ENCODE data around the gene PTGIR. TPM values are rescaled to one million over a fixed set of nuclear protein-coding genes. Genes with fewer than 3 reads are reported as not detected.

PTGIR gene
- total and polyA plus RNA-seq, 4 donors, result 7.8 to 37.0 (median 11.4) TPM

- Histone ChIP-seq H3K36me3 (ENCODE audit: control insufficient read depth in 4 of 4, insufficient read depth in 4 of 4, low read length in 4 of 4) (peaks cover 0 to 27% (median 9%) of the 10 kb centered on the region in 4 donors), H3K9ac (ENCODE audit: insufficient read depth in 1 of 2, low read length in 2 of 2) (peak overlapping the region in 1 of 2 donors; percentile 13), H3K9me3 (ENCODE audit: control insufficient read depth in 4 of 4, insufficient read depth in 3 of 4, low read length in 3 of 4) (no peaks in the 10 kb centered on the region), H3K27me3 (ENCODE audit: control insufficient read depth in 3 of 3, insufficient read depth in 3 of 3, low read length in 2 of 3) (peaks cover 0 to 4% (median 2%) of the 10 kb centered on the region in 3 donors), H3K4me3 (no peak overlapping the region), H3K4me1 (ENCODE audit: control insufficient read depth in 5 of 5, insufficient read depth in 5 of 5, low read length in 5 of 5) (peaks cover 0 to 26% (median 3%) of the 10 kb centered on the region in 5 donors), H3K27ac (ENCODE audit: low read depth in 1 of 2, low read length in 1 of 2) (no peak overlapping the region)
- TF ChIP-seq CTCF (IDR thresholded peaks at IDR 0.05; ENCODE audit: control extremely low read depth, extremely low read depth), result no peak
- no peak for DNase-seq
- 95 to 97% methylated on average over 5 of the region's 5 CpGs for WGBS, 2 donors
- no peak for ATAC-seq (ENCODE audit: insufficient read depth, low FRiP score)
Observed at GRCh38 chr19:46656541-46656940, 31.7 kb upstream of the PTGIR start.

- H3K4me1 ChIP-seq (ENCODE audit: control insufficient read depth in 5 of 5, insufficient read depth in 5 of 5, low read length in 5 of 5), result peaks cover 0 to 24% (median 0%) of the 10 kb centered on the region in 5 donors
- H3K27ac ChIP-seq (ENCODE audit: low read depth in 1 of 2, low read length in 1 of 2), result peak overlapping the region in 1 of 2 donors; percentile 6
- WGBS, 2 donors, result 45 to 55% methylated on average over 16 of the region's 16 CpGs
- TF ChIP-seq CTCF (IDR thresholded peaks at IDR 0.05; ENCODE audit: control extremely low read depth, extremely low read depth), result no peak
- H3K4me3 ChIP-seq, result no peak overlapping the region
- no peak for ATAC-seq (ENCODE audit: insufficient read depth, low FRiP score)
- peak; percentile 68 to 84 (median 73) for DNase-seq
- H3K9ac ChIP-seq (ENCODE audit: insufficient read depth in 1 of 2, low read length in 2 of 2), result peak overlapping the region in 1 of 2 donors; percentile 68
- peaks cover 0 to 8% (median 2%) of the 10 kb centered on the region in 3 donors for H3K27me3 ChIP-seq (ENCODE audit: control insufficient read depth in 3 of 3, insufficient read depth in 3 of 3, low read length in 2 of 3)
- no peaks in the 10 kb centered on the region for H3K9me3 ChIP-seq (ENCODE audit: control insufficient read depth in 4 of 4, insufficient read depth in 3 of 4, low read length in 3 of 4)
- peaks cover 0 to 31% (median 7%) of the 10 kb centered on the region in 4 donors for H3K36me3 ChIP-seq (ENCODE audit: control insufficient read depth in 4 of 4, insufficient read depth in 4 of 4, low read length in 4 of 4)
Observed at GRCh38 chr19:46654621-46655152, 29.8 kb upstream of the PTGIR start.

- Histone ChIP-seq H3K4me3 (no peak overlapping the region), H3K27ac (ENCODE audit: low read depth in 1 of 2, low read length in 1 of 2) (no peak overlapping the region), H3K4me1 (ENCODE audit: control insufficient read depth in 5 of 5, insufficient read depth in 5 of 5, low read length in 5 of 5) (peaks cover 0 to 17% (median 4%) of the 10 kb centered on the region in 5 donors), H3K36me3 (ENCODE audit: control insufficient read depth in 4 of 4, insufficient read depth in 4 of 4, low read length in 4 of 4) (peaks cover 0 to 25% (median 8%) of the 10 kb centered on the region in 4 donors), H3K9me3 (ENCODE audit: control insufficient read depth in 4 of 4, insufficient read depth in 3 of 4, low read length in 3 of 4) (peaks cover 0 to 12% (median 1%) of the 10 kb centered on the region in 4 donors), H3K27me3 (ENCODE audit: control insufficient read depth in 3 of 3, insufficient read depth in 3 of 3, low read length in 2 of 3) (peaks cover 0 to 20% (median 0%) of the 10 kb centered on the region in 3 donors), H3K9ac (ENCODE audit: insufficient read depth in 1 of 2, low read length in 2 of 2) (no peak overlapping the region)
- no peak for DNase-seq
- WGBS, 2 donors, result 90 to 92% methylated on average over 7 of the region's 7 CpGs
- no peak for TF ChIP-seq CTCF (IDR thresholded peaks at IDR 0.05; ENCODE audit: control extremely low read depth, extremely low read depth)
- ATAC-seq (ENCODE audit: insufficient read depth, low FRiP score), result no peak
Observed at GRCh38 chr19:46650445-46650844, 25.6 kb upstream of the PTGIR start.
